Natural killer cell (primary cell): Measurements from ENCODE around the gene TRPC4. TPM values are rescaled to one million over a fixed set of nuclear protein-coding genes. Genes with fewer than 3 reads are reported as not detected.

Experiments used
- ATAC-seq, 3 donors: fragments of 150-1000 bp in 2 of 3; fragments of 200-7000 bp in 1 of 3; cut with Tn5 transposase; 1 replicate in 1 of 3; 2 replicates in 2 of 3; pipeline ENCODE4 v1.10.0; 2021; ENCODE audit warnings: mild to moderate bottlenecking in 2 of 3, moderate library complexity in 2 of 3
- DNase-seq, 2 donors: peaks; one replicate each; pipeline versions ENCODE4 v3.0.0 to v3.0.0-alpha.2; 2013 to 2021; ENCODE audit warnings: mixed read lengths in 1 of 2
- H3K27ac ChIP-seq: one replicate; pipeline ENCODE4 v1.5.1; 2013; ENCODE audit warnings: mild to moderate bottlenecking, low read length
- H3K27me3 ChIP-seq: one replicate; pipeline ENCODE4 v1.6.1; 2013; ENCODE audit warnings: low read length; ENCODE audit not compliant: control insufficient read depth, insufficient read depth
- H3K36me3 ChIP-seq: one replicate; pipeline ENCODE4 v1.6.1; 2013; ENCODE audit warnings: low read length; ENCODE audit not compliant: control insufficient read depth, insufficient read depth
- H3K4me1 ChIP-seq: one replicate; pipeline ENCODE4 v1.6.1; 2013; ENCODE audit warnings: low read length; ENCODE audit not compliant: control insufficient read depth, insufficient read depth
- H3K4me3 ChIP-seq: one replicate; pipeline ENCODE4 v1.5.1; 2013; ENCODE audit warnings: low read length
- H3K9me3 ChIP-seq: one replicate; pipeline ENCODE4 v1.6.1; 2013; ENCODE audit warnings: low read length; ENCODE audit not compliant: control insufficient read depth, insufficient read depth
- H3K27ac Mint-ChIP-seq, 2 donors: one replicate each; pipeline ENCODE4 v1.8.0; 2022; ENCODE audit warnings: mild to moderate bottlenecking in 2 of 2, mixed read lengths in 2 of 2, moderate library complexity in 1 of 2
- H3K27me3 Mint-ChIP-seq, 2 donors: one replicate each; pipeline ENCODE4 v1.8.0; 2022; ENCODE audit warnings: low read depth in 2 of 2, mixed read lengths in 2 of 2
- H3K36me3 Mint-ChIP-seq: one replicate; pipeline ENCODE4 v1.8.0; 2022; ENCODE audit warnings: mixed read lengths
- H3K4me1 Mint-ChIP-seq, 2 donors: one replicate each; pipeline ENCODE4 v1.8.0; 2022; ENCODE audit warnings: mixed read lengths in 2 of 2
- H3K4me3 Mint-ChIP-seq: one replicate; pipeline ENCODE4 v1.8.0; 2022; ENCODE audit warnings: mild to moderate bottlenecking, moderate library complexity, mixed read lengths
- H3K9me3 Mint-ChIP-seq, 2 donors: one replicate each; pipeline ENCODE4 v1.8.0; 2022; ENCODE audit warnings: mixed read lengths in 2 of 2
- CTCF ChIP-seq: fragments of 200-600 bp; IDR thresholded peaks from one replicate; pipeline ENCODE4 v1.8.0; 2022; ENCODE audit warnings: antibody characterized with exemption
- whole genome bisulfite sequencing: methylation state at CpG from one replicate; pipeline ENCODE4 v1.1.7; 2013; ENCODE audit warnings: missing lambda C conversion rate; ENCODE audit not compliant: insufficient coverage; 5-methylcytosine and 5-hydroxymethylcytosine counted together
- intact Hi-C: fragments of 100-400 bp; cut with micrococcal nuclease; formaldehyde crosslinking; loops from one replicate; pipeline ENCODE4 v1.14.2; 2022
- total RNA-seq, 4 donors: library from RNA; stranded (reverse); fragments of 120-200 nt in 1 of 4; gene quantifications; one replicate each; pipeline versions ENCODE4 v1.2.3 to v1.2.4, GENCODE V29; 2013 to 2022

Gene TRPC4
- total RNA-seq, 3 donors from 2014 or later (not counting 1 experiment from before 2014, with no cell fraction given): not detected

- Histone ChIP-seq H3K9me3 (no peaks in the 10 kb centered on the region), H3K27me3 (no peaks in the 10 kb centered on the region), H3K4me3 (no peak overlapping the region), H3K27ac (no peak overlapping the region), H3K4me1 (no peaks in the 10 kb centered on the region), H3K36me3 (no peaks in the 10 kb centered on the region)
- H3K4me1 Mint-ChIP-seq: no peaks in the 10 kb centered on the region
- H3K4me3 Mint-ChIP-seq: no peak overlapping the region
- intact Hi-C loops: no loop called here
- peaks cover 8 to 11% of the 10 kb centered on the region in 2 donors for H3K9me3 Mint-ChIP-seq
- no peaks in the 10 kb centered on the region for H3K36me3 Mint-ChIP-seq
- TF ChIP-seq CTCF: no peak
- DNase-seq: no peak
- H3K27me3 Mint-ChIP-seq: no peaks in the 10 kb centered on the region
- WGBS: 92% methylated on average over 9 of the region's 9 CpGs
- no peak overlapping the region for H3K27ac Mint-ChIP-seq
- no peak for ATAC-seq
Observed at GRCh38 chr13:37752146-37752545, 117.4 kb downstream of the TRPC4 start.

- Mint-ChIP-seq H3K4me1 (no peaks in the 10 kb centered on the region), H3K36me3 (no peaks in the 10 kb centered on the region), H3K27ac (no peak overlapping the region), H3K4me3 (no peak overlapping the region), H3K27me3 (no peaks in the 10 kb centered on the region), H3K9me3 (peaks cover 7 to 13% of the 10 kb centered on the region in 2 donors)
- 94% methylated on average over 7 of the region's 9 CpGs for WGBS
- Histone ChIP-seq H3K27ac (no peak overlapping the region), H3K27me3 (no peaks in the 10 kb centered on the region), H3K4me1 (no peaks in the 10 kb centered on the region), H3K4me3 (no peak overlapping the region), H3K9me3 (no peaks in the 10 kb centered on the region), H3K36me3 (no peaks in the 10 kb centered on the region)
- intact Hi-C loops: no loop called here
- no peak for TF ChIP-seq CTCF
- no peak for ATAC-seq
- DNase-seq: no peak
Observed at GRCh38 chr13:37751025-37751424, 118.5 kb downstream of the TRPC4 start.

GRCh38 chr13:37748913-37749312 is 120.7 kb downstream of the TRPC4 start:
- intact Hi-C loops: no loop called here
- no peak overlapping the region for H3K27ac Mint-ChIP-seq
- H3K9me3 ChIP-seq: no peaks in the 10 kb centered on the region
- WGBS: 50% methylated on average over 2 of the region's 3 CpGs
- no peaks in the 10 kb centered on the region for H3K27me3 Mint-ChIP-seq
- DNase-seq (no peak), ATAC-seq (no peak)
- H3K36me3 Mint-ChIP-seq: no peaks in the 10 kb centered on the region
- no peaks in the 10 kb centered on the region for H3K4me1 ChIP-seq
- H3K4me1 Mint-ChIP-seq: no peaks in the 10 kb centered on the region
- H3K36me3 ChIP-seq: no peaks in the 10 kb centered on the region
- H3K27me3 ChIP-seq: no peaks in the 10 kb centered on the region
- no peak overlapping the region for H3K4me3 ChIP-seq
- H3K27ac ChIP-seq: no peak overlapping the region
- no peak for TF ChIP-seq CTCF
- no peak overlapping the region for H3K4me3 Mint-ChIP-seq
- H3K9me3 Mint-ChIP-seq: peaks cover 5 to 12% of the 10 kb centered on the region in 2 donors

GRCh38 chr13:37747071-37747612 is 122.4 kb downstream of the TRPC4 start:
- no peaks in the 10 kb centered on the region for H3K27me3 ChIP-seq
- no peak for ATAC-seq
- no peak for DNase-seq
- Mint-ChIP-seq H3K9me3 (peaks cover 7 to 12% of the 10 kb centered on the region in 2 donors), H3K36me3 (no peaks in the 10 kb centered on the region), H3K4me1 (no peaks in the 10 kb centered on the region), H3K27ac (no peak overlapping the region), H3K4me3 (no peak overlapping the region), H3K27me3 (no peaks in the 10 kb centered on the region)
- WGBS: 67% methylated on average over 3 of the region's 5 CpGs
- no peaks in the 10 kb centered on the region for H3K36me3 ChIP-seq
- no peaks in the 10 kb centered on the region for H3K9me3 ChIP-seq
- no peak overlapping the region for H3K4me3 ChIP-seq
- TF ChIP-seq CTCF: no peak
- H3K4me1 ChIP-seq: no peaks in the 10 kb centered on the region
- H3K27ac ChIP-seq: no peak overlapping the region
- intact Hi-C loops: no loop called here
